HFFc6 (cell line): ENCODE measurements around the gene FAM98A. TPM values are rescaled to one million over a fixed set of nuclear protein-coding genes. Genes with fewer than 3 reads are reported as not detected.

Source experiments
- DNase-seq: peaks from one replicate; pipeline ENCODE4 v3.0.0-alpha.2; 2018
- H3K27ac Mint-ChIP-seq: 2 replicates; pipeline ENCODE4 v1.8.0; 2020; ENCODE audit warnings: mild to moderate bottlenecking, mixed read lengths
- H3K27me3 Mint-ChIP-seq: 2 replicates; pipeline ENCODE4 v1.8.0; 2021; ENCODE audit warnings: mild to moderate bottlenecking, moderate library complexity, mixed read lengths; ENCODE audit not compliant: insufficient read depth
- H3K36me3 Mint-ChIP-seq: 2 replicates; pipeline ENCODE4 v1.8.0; 2021; ENCODE audit warnings: low read depth, mixed read lengths
- H3K4me1 Mint-ChIP-seq: 2 replicates; pipeline ENCODE4 v1.8.0; 2020; ENCODE audit warnings: low read depth, mixed read lengths
- H3K4me3 Mint-ChIP-seq: 2 replicates; pipeline ENCODE4 v1.8.0; 2020; ENCODE audit warnings: mild to moderate bottlenecking, moderate library complexity, mixed read lengths
- H3K9me3 Mint-ChIP-seq: 2 replicates; pipeline ENCODE4 v1.8.0; 2020; ENCODE audit warnings: mild to moderate bottlenecking, mixed read lengths
- total RNA-seq, 6 experiments: library from RNA; stranded (reverse); fragmentation: NEBNext Ultra II Directional; extraction: Animal tissue kit (Norgen Biotek cat#: 25700); gene quantifications; 2 replicates in 1 of 6; 3 replicates in 5 of 6; pipeline ENCODE4 v1.2.3, GENCODE V29; 2021
- TF ChIP-seq, protein P1 (sequence below): fragments of 200-600 bp; sonication (generic); IDR thresholded peaks from 2 replicates; pipeline ENCODE4 v1.5.0; 2021; ENCODE audit warnings: antibody characterized with exemption, mild to moderate bottlenecking

FAM98A gene
- total RNA-seq, 6 experiments from 2014 or later, result 144 to 178 (median 167) TPM

GRCh38 chr2:33617401-33617800, 18.3 kb upstream of the FAM98A start:
- H3K4me1 Mint-ChIP-seq, result peaks cover 9% of the 10 kb centered on the region; the same call in 1 of the 2 replicates
- no peak overlapping the region for H3K27ac Mint-ChIP-seq
- H3K36me3 Mint-ChIP-seq, result no peaks in the 10 kb centered on the region; the same call in 1 of the 2 replicates
- no peak for DNase-seq
- peaks cover 5% of the 10 kb centered on the region; the same call in 1 of the 2 replicates for H3K9me3 Mint-ChIP-seq
- H3K27me3 Mint-ChIP-seq, result peaks cover 2% of the 10 kb centered on the region
- TF ChIP-seq, protein P1, sequence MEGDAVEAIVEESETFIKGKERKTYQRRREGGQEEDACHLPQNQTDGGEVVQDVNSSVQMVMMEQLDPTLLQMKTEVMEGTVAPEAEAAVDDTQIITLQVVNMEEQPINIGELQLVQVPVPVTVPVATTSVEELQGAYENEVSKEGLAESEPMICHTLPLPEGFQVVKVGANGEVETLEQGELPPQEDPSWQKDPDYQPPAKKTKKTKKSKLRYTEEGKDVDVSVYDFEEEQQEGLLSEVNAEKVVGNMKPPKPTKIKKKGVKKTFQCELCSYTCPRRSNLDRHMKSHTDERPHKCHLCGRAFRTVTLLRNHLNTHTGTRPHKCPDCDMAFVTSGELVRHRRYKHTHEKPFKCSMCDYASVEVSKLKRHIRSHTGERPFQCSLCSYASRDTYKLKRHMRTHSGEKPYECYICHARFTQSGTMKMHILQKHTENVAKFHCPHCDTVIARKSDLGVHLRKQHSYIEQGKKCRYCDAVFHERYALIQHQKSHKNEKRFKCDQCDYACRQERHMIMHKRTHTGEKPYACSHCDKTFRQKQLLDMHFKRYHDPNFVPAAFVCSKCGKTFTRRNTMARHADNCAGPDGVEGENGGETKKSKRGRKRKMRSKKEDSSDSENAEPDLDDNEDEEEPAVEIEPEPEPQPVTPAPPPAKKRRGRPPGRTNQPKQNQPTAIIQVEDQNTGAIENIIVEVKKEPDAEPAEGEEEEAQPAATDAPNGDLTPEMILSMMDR, result no peak
- H3K4me3 Mint-ChIP-seq, result no peak overlapping the region

- no peak overlapping the region for H3K27ac Mint-ChIP-seq
- TF ChIP-seq, protein P1, result no peak
- peaks cover 3% of the 10 kb centered on the region for H3K27me3 Mint-ChIP-seq
- H3K4me1 Mint-ChIP-seq, result peaks cover 9% of the 10 kb centered on the region; the same call in 1 of the 2 replicates
- H3K4me3 Mint-ChIP-seq, result no peak overlapping the region
- H3K36me3 Mint-ChIP-seq, result no peaks in the 10 kb centered on the region; the same call in 1 of the 2 replicates
- peaks cover 5% of the 10 kb centered on the region; the same call in 1 of the 2 replicates for H3K9me3 Mint-ChIP-seq
- no peak for DNase-seq
Observed at GRCh38 chr2:33616873-33617272, 17.8 kb upstream of the FAM98A start.

GRCh38 chr2:33614190-33614589, 15.1 kb upstream of the FAM98A start:
- no peak overlapping the region for H3K4me3 Mint-ChIP-seq
- TF ChIP-seq, protein P1, result no peak
- H3K4me1 Mint-ChIP-seq, result peaks cover 9% of the 10 kb centered on the region; the same call in 1 of the 2 replicates
- no peaks in the 10 kb centered on the region; the same call in 1 of the 2 replicates for H3K36me3 Mint-ChIP-seq
- peaks cover 3% of the 10 kb centered on the region; the same call in 1 of the 2 replicates for H3K9me3 Mint-ChIP-seq
- no peak for DNase-seq
- no peak overlapping the region for H3K27ac Mint-ChIP-seq
- peaks cover 10% of the 10 kb centered on the region; the same call in 1 of the 2 replicates for H3K27me3 Mint-ChIP-seq

- TF ChIP-seq, protein P1, result no peak
- no peak for DNase-seq
- Mint-ChIP-seq H3K27ac (no peak overlapping the region), H3K36me3 (no peaks in the 10 kb centered on the region), H3K4me3 (no peak overlapping the region), H3K27me3 (peaks cover 19% of the 10 kb centered on the region), H3K4me1 (no peaks in the 10 kb centered on the region), H3K9me3 (no peaks in the 10 kb centered on the region)
Observed at GRCh38 chr2:33607905-33608304, 8.8 kb upstream of the FAM98A start.

GRCh38 chr2:33607251-33607721, 8.2 kb upstream of the FAM98A start:
- TF ChIP-seq, protein P1, result no peak
- Mint-ChIP-seq H3K4me3 (no peak overlapping the region), H3K9me3 (no peaks in the 10 kb centered on the region), H3K36me3 (no peaks in the 10 kb centered on the region), H3K4me1 (peaks cover 5% of the 10 kb centered on the region), H3K27ac (no peak overlapping the region), H3K27me3 (peaks cover 16% of the 10 kb centered on the region)
- DNase-seq, result no peak
